ENCODE measurements around the gene TMEM131L.
A peak's percentile ranks its signal among the peaks of the same experiment; 100 is the strongest.
"Not testable (repeated sequence)": the region's sequence is repeated elsewhere in the genome, so short reads cannot be mapped to it uniquely, and the experiment has no call there.

The TMEM131L gene, protein sequence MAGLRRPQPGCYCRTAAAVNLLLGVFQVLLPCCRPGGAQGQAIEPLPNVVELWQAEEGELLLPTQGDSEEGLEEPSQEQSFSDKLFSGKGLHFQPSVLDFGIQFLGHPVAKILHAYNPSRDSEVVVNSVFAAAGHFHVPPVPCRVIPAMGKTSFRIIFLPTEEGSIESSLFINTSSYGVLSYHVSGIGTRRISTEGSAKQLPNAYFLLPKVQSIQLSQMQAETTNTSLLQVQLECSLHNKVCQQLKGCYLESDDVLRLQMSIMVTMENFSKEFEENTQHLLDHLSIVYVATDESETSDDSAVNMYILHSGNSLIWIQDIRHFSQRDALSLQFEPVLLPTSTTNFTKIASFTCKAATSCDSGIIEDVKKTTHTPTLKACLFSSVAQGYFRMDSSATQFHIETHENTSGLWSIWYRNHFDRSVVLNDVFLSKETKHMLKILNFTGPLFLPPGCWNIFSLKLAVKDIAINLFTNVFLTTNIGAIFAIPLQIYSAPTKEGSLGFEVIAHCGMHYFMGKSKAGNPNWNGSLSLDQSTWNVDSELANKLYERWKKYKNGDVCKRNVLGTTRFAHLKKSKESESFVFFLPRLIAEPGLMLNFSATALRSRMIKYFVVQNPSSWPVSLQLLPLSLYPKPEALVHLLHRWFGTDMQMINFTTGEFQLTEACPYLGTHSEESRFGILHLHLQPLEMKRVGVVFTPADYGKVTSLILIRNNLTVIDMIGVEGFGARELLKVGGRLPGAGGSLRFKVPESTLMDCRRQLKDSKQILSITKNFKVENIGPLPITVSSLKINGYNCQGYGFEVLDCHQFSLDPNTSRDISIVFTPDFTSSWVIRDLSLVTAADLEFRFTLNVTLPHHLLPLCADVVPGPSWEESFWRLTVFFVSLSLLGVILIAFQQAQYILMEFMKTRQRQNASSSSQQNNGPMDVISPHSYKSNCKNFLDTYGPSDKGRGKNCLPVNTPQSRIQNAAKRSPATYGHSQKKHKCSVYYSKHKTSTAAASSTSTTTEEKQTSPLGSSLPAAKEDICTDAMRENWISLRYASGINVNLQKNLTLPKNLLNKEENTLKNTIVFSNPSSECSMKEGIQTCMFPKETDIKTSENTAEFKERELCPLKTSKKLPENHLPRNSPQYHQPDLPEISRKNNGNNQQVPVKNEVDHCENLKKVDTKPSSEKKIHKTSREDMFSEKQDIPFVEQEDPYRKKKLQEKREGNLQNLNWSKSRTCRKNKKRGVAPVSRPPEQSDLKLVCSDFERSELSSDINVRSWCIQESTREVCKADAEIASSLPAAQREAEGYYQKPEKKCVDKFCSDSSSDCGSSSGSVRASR (N-terminal part only)
- total RNA-seq, result 124 to 191 reads per million in 2 donors

- DNase-seq, result peak; percentile 63
Observed at GRCh38 chr4:153466081-153466948, at the start of gene TMEM131L. TSS of gene TMEM131L (plus strand) at chr4:153466360. CDS start at chr4:153466398, 38 bp downstream.

- not testable (repeated sequence) for DNase-seq
Observed at GRCh38 chr4:153416456-153416855, 49.7 kb upstream of the TMEM131L start.

DNA sequence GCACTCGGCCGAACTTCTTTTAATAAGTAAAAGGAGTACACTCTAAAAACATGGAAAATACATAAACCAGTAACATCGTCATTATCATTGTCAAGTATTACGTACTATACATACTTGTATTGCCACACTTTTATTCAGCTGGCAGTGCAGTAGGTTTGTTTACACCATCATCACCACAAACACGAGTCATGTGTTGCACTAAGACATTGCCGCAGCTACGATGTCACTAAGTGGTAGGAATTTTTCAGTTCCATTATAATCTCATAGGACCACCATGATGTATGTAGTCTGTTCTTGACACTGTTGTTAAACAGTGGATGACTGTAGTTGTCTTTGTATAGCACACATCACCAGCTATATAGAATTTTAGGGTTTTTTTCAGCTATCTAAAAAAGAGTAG is 48.0 kb upstream of the TMEM131L start:
- no peak for DNase-seq

GRCh38 chr4:153418558-153418957 is 47.6 kb upstream of the TMEM131L start:
- DNase-seq, result no peak

GRCh38 chr4:153419029-153419428 is 47.1 kb upstream of the TMEM131L start:
- DNase-seq, result no peak

DNA sequence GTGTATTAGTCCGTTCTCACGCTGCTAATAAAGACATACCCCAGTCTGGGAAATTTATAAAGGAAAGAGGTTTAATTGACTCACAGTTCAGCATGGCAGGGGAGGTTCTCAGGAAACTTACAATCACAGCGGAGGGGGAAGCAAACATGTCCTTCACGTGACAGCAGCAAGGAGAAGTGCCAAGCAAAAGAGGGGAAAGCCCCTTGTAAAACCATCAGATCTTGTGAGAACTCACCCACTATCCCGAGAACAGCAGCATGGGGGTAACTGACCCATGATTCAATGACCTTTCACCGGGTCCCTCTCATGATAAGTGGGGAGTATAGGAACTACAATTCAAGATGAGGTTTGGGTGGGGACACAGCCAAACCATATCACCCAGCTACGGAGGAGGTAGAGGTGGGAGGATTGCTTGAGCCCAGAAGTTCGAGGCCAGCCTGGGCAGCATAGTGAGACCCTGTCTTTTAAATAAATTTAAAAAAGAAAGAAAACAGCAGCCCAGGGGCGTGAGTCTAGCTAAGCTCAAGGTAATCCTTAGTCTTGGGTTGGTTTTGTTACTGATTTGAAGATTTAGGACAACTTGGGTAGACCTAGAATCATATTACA is 46.4 kb upstream of the TMEM131L start:
- DNase-seq, result no peak

DNA sequence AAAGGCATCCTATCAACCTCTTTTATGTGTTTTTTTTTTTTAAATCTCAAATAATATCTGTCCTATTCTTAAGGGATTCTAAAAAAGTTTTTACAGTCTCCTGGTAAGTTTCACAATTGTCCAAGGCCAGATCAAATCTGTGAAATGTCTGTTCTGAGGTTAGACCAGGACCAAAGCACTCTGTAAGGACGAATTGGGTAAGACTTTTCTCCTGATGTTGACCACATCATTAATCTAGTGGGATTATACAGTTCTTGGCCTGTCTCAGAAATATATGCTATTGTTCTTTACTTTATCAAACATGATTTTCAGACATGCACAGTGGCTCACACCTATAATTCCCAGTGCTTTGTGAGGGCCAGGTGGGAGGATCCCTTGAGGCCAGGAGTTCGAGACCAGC is 45.8 kb upstream of the TMEM131L start:
- DNase-seq, result no peak

- DNase-seq, result no peak
Observed at GRCh38 chr4:153421941-153422340, 44.2 kb upstream of the TMEM131L start.

- no peak for DNase-seq
Observed at GRCh38 chr4:153426207-153426885, 39.8 kb upstream of the TMEM131L start.

GRCh38 chr4:153427363-153428071 is 38.6 kb upstream of the TMEM131L start:
- no peak for DNase-seq

DNA sequence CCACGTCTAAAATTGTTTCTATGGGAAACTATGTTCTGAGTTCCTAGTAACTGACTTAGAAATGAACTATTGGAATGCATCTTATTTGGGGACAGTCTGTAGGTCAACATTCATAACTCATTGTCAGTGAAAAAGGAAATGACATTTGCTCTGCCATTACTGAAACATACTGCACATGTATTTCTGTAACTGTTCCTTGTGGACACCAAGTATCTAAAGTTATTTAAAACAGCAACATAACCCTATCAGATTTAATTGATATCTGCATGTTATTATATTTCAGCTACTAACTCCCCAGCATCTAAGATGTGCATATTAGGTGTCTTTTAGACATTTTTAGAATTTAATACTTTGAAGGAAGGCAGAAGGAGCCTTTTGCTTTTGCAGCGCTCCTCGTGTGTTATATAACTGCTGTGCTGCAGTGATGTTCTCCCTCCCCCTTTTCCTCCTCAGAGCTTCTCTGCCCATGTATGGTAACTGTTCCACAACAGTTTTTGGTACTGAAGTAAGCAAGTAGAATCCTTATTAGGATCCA is 37.2 kb upstream of the TMEM131L start:
- DNase-seq, result no peak

DNA sequence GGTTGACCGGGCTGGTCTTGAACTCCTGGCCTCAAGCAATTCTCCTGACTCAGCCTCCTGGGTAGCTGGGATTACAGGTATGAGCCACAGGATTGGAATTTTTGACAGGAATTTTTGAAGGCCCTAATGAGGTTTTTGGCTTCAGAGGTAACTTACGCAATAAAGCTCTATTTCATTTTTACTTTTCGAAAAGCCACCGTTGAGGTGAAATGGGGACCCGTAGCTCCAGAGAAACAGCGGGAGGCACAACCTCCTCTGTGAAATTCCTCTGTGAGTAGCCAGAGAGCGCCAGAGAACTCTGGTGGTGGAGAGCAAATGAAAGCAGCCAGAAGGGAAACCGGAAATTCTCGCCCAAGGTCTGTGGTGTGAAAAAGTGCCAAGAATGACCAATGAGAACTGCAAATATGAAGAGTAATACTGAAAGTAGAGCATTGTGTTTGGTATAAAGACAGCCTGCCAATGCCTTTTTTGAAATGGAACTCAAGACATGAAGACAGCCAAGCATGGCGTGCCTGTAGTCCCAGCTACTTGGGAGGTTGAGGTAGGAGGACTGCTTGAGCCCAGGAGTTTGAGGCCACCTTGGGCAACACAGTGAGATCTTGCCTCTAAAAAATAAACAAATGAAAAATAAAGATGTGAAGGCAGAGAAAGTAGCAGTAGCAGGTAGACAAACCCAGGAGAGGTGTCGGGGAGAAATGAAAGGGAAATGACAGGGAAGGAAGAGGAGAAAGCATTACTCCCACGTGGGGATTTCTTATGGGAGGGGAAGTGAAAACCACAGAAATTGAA is 33.0 kb upstream of the TMEM131L start:
- peak; percentile 41 for DNase-seq

DNA sequence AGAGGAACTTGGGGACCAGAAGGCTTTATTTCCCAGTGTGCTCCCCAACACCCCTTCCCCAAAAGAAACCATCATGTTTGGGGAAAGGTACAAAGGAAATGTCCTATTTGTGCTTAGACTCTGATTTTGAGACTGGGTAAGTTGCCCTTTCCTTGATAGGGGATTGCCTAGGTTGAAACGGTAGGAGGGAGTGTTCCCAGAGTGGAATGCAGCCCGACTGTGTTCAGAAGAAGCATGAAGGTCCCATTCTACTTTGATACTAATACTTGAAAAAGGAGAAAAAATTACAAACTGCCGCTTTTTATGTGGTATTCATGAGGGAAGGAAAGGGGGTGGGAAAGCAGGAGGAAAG is 32.4 kb upstream of the TMEM131L start:
- DNase-seq, result no peak

DNA sequence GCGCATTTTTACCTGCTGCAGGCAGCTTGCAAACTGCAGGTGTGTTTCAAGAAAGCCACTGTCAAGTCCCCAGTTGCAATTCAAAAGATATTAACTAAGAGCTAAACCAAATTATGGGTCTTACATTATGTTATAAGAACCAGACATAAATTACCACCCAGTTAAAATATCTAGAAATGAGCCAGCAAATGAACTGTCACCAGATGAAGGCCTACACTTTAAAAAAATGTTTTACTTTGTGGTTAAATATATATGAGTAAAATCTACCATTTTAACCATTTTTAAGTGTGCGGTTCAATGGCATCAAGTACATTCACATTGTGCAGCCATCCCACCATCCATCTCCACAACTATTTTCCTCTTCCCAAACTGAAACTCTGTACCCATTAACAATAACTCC is 32.0 kb upstream of the TMEM131L start:
- no peak for DNase-seq

- DNase-seq, result no peak
Observed at GRCh38 chr4:153438916-153439756, 27.0 kb upstream of the TMEM131L start.

DNA sequence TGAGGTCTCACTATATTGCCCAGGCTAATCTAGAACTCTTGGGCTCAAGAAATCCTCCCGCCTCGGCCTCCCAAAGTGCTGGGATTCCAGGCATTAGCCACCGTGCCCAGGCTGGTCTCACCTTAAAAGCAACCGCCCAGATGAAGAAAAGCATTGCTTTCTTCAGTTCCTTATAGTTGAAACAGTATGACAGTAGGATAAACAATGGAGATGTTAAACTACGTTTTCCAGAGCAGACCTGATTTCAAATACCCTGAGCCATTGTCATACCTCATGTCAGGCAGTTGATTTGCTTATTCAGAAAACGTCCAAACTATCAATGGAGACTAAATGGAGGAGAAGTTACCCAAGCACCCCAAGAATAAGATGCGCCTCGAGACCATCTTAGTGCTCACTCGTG is 26.3 kb upstream of the TMEM131L start:
- no peak for DNase-seq

DNA sequence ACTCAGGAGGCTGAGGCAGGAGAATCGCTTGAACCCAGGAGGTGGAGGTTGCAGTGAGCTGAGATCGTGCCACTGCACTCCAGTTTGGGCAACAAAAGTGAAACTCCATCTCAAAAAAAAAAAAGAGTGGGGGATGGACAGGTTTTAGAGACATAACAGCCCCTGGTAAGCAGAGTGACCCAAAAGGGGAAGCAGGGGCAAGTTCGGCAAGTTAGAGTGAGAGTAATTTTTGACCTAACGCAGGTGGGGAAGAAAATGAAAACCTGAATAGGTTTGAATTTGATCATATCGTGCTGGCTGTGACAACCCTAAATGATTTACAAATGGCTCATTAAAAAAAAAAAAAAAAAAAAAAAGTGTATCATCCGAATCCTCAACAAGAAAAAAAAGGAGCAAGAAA is 25.7 kb upstream of the TMEM131L start:
- no peak for DNase-seq
